ENCODE measurements around the gene HNRNPM. TPM values are rescaled to one million over a fixed set of nuclear protein-coding genes. Genes with fewer than 3 reads are reported as not detected.

The HNRNPM gene
- total RNA-seq, 1 experiment from 2014 or later: 298 TPM

GRCh38 chr19:8488365-8488764, 43.6 kb downstream of the HNRNPM start:
- Histone ChIP-seq H3K9me2 (ENCODE audit: insufficient read depth) (no peaks in the 10 kb centered on the region), H2AFZ (ENCODE audit: low read depth, low read length, poor library complexity, severe bottlenecking) (no peak overlapping the region), H4K20me1 (ENCODE audit: insufficient read depth) (no peaks in the 10 kb centered on the region), H3K9me3 (ENCODE audit: control insufficient read depth in 1 of 2, insufficient read depth in 1 of 2, low read depth in 1 of 2, low read length in 2 of 2) (no peaks in the 10 kb centered on the region), H3K9ac (ENCODE audit: low read length) (no peak overlapping the region), H3K79me2 (ENCODE audit: insufficient read depth, low read length) (peaks cover 22% of the 10 kb centered on the region), H3K27me3 (ENCODE audit: insufficient read depth, low read length) (no peaks in the 10 kb centered on the region), H3K36me3 (ENCODE audit: control insufficient read depth in 1 of 2, insufficient read depth in 2 of 2, low read length in 2 of 2) (peaks cover 24 to 38% of the 10 kb centered on the region in 2 experiments), H3K4me1 (ENCODE audit: control insufficient read depth in 1 of 2, insufficient read depth in 2 of 2, low read length in 2 of 2) (no peaks in the 10 kb centered on the region), H3K4me3 (replicated peaks in 1 of 2; ENCODE audit: low read depth in 1 of 2, low read length in 2 of 2) (no peak overlapping the region), H3K27ac (ENCODE audit: low read depth, low read length) (no peak overlapping the region), H3K4me2 (ENCODE audit: low read length) (no peak overlapping the region)
- RAD21 ChIA-PET (ENCODE audit: low non-redundant PET in 1 of 2, low total read pairs in 2 of 2, uncharacterized antibody in 2 of 2, unreplicated experiment in 2 of 2): no interaction called here
- ATAC-seq (no peak), DNase-seq (ENCODE audit: low read depth, low spot score) (no peak)
- BruUV-seq (replicated peaks): no TSS peak
- CTCF ChIA-PET: no interaction called here
- intact Hi-C loops (cut with micrococcal nuclease): no loop called here
- POLR2A ChIA-PET: no interaction called here
- no peak for TF ChIP-seq EZH2 (IDR thresholded peaks at IDR 0.05)
- no peak for TF ChIP-seq YY1 (IDR thresholded peaks at IDR 0.05; ENCODE audit: extremely low read depth, insufficient replicate concordance, low read depth, low read length)
- no peak for TF ChIP-seq ELF1 (IDR thresholded peaks at IDR 0.05; ENCODE audit: borderline replicate concordance, low read depth)
- TF ChIP-seq CEBPB (IDR thresholded peaks at IDR 0.05; ENCODE audit: low read depth): no peak
- no peak for TF ChIP-seq SRF (IDR thresholded peaks at IDR 0.05; ENCODE audit: low read depth)
- TF ChIP-seq CTCF (IDR thresholded peaks at IDR 0.05 in 2 of 3, conservative IDR thresholded peaks at IDR 0.05 in 1 of 3; ENCODE audit: borderline replicate concordance in 1 of 3, insufficient read depth in 1 of 3, low read depth in 2 of 3, low read length in 2 of 3): no peak
- TF ChIP-seq CBX3 (IDR thresholded peaks at IDR 0.05; ENCODE audit: low read depth): no peak
- no peak for TF ChIP-seq REST (IDR thresholded peaks at IDR 0.05; ENCODE audit: low read depth)
- no peak for TF ChIP-seq RAD21 (IDR thresholded peaks at IDR 0.05; ENCODE audit: low read depth)
- no peak for TF ChIP-seq POLR2A (IDR thresholded peaks at IDR 0.05; ENCODE audit: borderline replicate concordance, extremely low read depth, insufficient read depth, insufficient read length)

Measured in HCT116 (cell line).